OCI-LY7 (cell line): ENCODE results near the gene TECPR2.

Source experiments
- EZH2phosphoT487 ChIP-seq: fragments of 200-600 bp; sonication (generic); IDR thresholded peaks from 2 replicates; pipeline ENCODE4 v1.6.1; 2018; ENCODE audit warnings: low read depth, borderline replicate concordance, mild to moderate bottlenecking, mixed run types, antibody characterized with exemption, low read length, moderate library complexity, mixed read lengths
- TF ChIP-seq, protein P1 (sequence below): fragments of 200-600 bp; sonication (generic); conservative IDR thresholded peaks from 2 replicates; pipeline ENCODE4 v1.5.1; 2014; ENCODE audit warnings: mild to moderate bottlenecking, antibody characterized with exemption, low read length, moderate library complexity, mixed read lengths

DNA sequence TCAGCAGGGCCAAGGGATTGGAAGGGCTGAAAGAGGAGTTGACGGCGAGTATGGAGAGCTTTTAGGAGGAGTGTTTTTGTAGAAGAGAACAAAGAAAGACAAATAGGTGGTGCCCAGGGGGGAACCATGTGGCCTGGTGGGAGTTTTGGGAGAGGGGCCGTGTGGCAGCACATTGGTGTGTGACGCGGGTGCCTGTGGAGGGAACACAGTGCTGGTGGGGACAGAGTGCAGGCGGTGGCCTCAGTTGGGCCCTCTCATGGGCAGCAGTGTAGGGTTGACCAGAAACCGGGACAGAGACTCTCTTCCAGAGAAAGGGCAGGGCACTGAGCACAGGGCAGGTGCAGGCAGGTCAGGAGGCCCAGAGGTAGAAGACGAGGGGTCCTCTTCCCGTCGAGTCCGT, 56.5 kb downstream of the TECPR2 start:
- TF ChIP-seq, protein P1, sequence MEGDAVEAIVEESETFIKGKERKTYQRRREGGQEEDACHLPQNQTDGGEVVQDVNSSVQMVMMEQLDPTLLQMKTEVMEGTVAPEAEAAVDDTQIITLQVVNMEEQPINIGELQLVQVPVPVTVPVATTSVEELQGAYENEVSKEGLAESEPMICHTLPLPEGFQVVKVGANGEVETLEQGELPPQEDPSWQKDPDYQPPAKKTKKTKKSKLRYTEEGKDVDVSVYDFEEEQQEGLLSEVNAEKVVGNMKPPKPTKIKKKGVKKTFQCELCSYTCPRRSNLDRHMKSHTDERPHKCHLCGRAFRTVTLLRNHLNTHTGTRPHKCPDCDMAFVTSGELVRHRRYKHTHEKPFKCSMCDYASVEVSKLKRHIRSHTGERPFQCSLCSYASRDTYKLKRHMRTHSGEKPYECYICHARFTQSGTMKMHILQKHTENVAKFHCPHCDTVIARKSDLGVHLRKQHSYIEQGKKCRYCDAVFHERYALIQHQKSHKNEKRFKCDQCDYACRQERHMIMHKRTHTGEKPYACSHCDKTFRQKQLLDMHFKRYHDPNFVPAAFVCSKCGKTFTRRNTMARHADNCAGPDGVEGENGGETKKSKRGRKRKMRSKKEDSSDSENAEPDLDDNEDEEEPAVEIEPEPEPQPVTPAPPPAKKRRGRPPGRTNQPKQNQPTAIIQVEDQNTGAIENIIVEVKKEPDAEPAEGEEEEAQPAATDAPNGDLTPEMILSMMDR: no peak
- no peak for TF ChIP-seq EZH2phosphoT487
